HG03066 (cell line): ENCODE data around the gene CFP.

Experiments
- ATAC-seq: cut with Tn5 transposase; IDR thresholded peaks from one replicate; pipeline ENCODE4 v1.9.1; 2021; ENCODE audit warnings: low read depth; ENCODE audit not compliant: unreplicated experiment

The CFP gene

GRCh38 chrX:47638816-47639215 is 9.1 kb upstream of the CFP start:
- ATAC-seq, result no peak

- ATAC-seq, result peak; percentile 93
Observed at GRCh38 chrX:47637546-47638195, 7.9 kb upstream of the CFP start.

DNA sequence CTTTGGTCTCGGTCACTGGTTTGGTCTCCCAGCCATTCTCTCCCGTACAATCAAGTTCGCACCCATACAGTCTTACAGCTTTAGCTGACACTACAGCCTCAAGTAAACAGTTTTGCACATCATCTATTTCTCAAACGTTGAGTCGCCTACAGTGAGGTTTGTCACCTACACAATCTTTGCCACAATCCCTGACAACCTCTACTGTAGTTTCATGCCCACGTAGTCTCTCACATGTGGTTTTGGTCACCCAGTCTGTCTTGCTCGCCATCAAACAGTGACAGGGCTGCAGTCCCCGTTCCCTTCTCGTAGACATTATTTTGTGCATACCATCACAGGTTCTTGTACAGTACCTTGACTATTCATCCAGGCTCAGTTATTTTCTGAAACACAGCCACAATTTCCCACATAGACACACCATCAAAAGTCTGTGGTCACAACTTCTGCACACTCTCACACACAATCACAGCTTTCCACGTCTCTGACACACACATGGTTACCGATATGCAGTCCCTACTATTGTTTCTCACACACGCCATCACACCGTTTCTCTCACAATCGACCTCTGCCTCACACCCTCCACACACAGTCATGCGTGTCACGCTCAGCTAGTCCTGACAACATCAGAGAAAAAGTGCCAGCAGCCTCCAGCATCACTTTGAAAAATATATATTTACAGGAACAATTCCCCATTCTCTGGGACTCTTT is 5.3 kb upstream of the CFP start:
- no peak for ATAC-seq

DNA sequence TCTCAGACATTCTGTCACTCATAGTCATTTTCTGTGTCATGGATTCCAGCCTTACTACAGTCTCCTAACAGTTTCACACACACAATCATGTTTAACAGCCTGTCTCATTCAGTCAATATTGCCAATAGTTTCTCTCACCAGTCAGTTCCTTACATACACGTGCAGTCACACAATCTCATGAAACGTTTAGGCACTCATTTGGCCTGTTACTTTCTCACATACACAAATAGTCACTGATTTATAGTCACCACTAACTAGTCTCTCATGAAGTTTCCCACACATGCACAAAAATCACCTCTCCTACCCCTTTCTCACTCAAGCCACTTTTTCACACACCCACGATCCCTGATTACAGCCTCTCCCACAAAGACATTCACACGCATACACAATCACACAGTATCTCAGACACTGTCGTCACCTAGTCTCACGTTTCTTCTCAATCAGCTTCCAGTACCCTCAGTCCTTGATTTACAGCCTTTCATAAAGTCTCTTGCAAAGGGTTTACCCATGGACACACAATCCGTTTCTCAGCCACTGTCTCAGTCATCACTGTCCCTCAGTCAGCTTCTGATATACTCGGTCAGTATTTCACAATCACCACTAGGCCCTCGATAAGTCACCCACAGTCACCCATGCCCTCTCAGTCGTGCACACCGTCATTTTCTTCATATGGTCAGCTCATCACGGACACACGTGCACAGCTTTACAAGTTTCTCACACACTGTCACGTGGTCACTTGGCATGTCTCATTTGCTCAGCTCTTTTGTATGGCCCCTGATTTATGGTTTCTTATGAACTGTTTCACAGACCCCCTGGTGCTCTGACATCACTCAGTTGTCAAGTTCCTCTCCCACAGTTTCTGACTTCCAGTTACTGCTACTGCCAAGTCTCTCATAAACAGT is 4.2 kb upstream of the CFP start:
- no peak for ATAC-seq

DNA sequence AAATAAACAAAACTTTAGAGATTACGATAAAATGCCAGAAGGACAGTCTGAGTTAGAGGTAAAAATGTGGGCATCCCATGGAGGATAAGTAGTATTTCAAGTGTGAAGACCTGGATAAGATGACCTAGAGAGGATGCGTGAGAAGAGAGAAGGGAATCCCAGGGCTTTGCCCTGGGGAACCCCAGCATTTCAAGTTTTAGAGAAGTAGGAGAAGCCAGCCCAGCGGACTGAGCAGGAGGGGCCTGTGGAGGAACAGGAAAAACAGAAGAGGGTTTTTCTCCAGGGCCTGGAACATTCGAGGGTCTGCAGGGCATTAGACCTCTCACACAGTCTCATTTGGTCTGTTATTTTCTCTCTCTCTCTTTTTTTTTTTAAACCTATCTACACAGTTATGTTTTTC is 2.9 kb upstream of the CFP start:
- no peak for ATAC-seq

- ATAC-seq, result no peak
Observed at GRCh38 chrX:47631676-47632075, 1.9 kb upstream of the CFP start.

- ATAC-seq, result no peak
Observed at GRCh38 chrX:47628982-47629381, 748 bp downstream of the CFP start.

DNA sequence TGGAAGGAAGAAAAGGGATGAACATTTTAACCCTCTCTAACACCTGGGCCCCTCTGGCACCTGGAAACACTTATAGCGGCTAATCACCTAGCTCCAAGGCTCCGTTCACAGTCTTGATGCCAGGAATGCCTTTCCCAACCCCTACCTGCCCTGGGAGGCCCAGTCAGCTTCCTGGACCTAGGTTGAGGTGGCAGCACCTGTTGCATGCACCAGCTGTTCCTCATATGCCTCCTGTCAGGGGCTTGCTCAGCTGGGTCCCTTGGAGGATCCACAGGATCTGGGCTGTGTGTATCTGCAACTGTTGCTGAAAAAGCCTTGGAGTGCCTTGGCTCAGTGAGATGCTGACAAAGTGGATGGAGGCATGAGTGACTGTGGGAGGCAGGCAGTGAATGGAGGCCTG is 4.4 kb downstream of the CFP start:
- no peak for ATAC-seq

GRCh38 chrX:47623540-47624027 is 6.1 kb downstream of the CFP start:
- ATAC-seq, result no peak

GRCh38 chrX:47621851-47622250 is 7.9 kb downstream of the CFP start:
- ATAC-seq, result no peak

GRCh38 chrX:47620303-47620685 is 9.4 kb downstream of the CFP start:
- no peak for ATAC-seq

GRCh38 chrX:47619486-47620302 is 10.0 kb downstream of the CFP start, which contains the start of gene SYN1:
Gene SYN1, minus strand, starts transcription at chrX:47619857. Its CDS starts 129 bp downstream, at chrX:47619728.
- no peak for ATAC-seq

- no peak for ATAC-seq
Observed at GRCh38 chrX:47618923-47619485, 10.7 kb downstream of the CFP start.

DNA sequence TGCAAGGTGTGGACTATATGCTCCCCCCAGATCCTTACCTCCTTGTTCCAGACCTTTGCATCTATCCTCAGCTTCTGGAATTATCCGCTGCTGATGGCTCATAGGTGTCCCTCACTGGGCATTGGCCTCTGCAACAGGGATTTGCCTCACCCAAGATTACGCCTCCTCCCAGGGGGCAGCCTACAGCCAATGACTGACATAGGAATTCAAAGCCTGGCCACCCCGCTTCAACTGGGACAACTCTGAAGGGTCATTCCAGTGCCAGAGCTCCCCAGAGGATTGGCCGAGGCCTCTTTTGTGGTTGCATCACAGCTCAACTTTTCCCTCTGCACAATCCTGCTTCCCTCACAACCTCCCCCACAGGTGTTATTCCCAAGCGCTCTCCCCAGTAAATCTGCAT is 15.1 kb downstream of the CFP start:
- ATAC-seq, result no peak

DNA sequence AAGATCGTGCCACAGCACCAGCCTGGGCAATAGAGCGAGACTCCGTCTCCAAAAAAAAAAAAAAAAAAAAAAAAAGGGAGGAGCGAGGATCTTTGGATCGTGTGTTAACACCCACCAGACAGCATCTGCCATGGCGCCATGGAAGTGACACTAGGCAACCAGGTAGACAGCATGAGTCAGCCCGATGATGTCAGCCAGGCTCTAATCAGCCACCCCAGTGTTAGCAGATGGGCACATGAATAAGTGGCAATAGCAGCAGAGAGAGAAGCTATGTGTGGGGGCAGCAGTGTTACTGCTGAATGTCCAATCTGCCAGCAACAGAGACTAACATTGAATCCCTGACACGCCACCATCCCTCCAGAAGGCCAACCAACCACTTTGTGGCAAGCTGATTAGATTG is 16.6 kb downstream of the CFP start:
- no peak for ATAC-seq

DNA sequence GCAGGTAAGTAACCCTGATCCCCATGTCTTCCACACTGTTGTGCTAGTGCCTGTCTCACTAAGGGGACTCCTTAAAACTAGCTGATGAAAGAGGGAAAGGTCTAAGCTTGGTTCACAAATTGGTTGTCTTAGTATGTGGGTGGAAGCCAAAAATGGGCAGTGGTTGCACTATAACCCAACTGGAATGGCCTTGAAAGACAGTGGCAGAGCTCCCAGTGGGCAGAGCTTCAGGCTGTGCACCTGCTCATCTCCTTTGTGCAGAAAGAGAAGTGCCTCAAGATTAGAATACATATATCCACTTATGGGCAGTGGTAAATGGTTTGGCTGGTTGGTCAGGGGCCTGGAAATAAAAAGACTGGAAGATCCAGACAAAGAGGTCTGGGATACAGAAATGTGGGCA is 17.3 kb downstream of the CFP start:
- no peak for ATAC-seq

GRCh38 chrX:47611926-47612325 is 17.8 kb downstream of the CFP start:
- no peak for ATAC-seq

DNA sequence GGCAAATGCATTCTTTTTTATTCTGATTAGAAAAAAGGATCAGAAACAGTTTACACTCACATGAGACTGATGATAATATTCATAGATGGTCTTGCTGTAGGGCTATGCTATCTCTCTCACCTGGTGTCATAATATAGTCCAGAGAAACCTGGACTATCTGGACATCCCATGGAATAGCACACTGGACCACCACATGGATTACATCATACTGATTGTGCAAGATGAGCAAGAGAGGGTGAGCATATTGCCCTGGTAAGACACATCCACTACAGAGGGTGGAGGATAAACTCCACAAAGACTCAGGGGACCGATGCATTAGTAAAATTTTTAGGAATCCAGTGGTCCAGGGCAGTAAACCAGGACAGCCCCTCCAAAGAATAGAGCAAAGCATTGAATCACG is 18.2 kb downstream of the CFP start:
- no peak for ATAC-seq

GRCh38 chrX:47610511-47610910 is 19.2 kb downstream of the CFP start:
- ATAC-seq, result no peak
